OCI-LY3 (cell line): ENCODE data around the gene LSM7.

Experiments
- CTCF ChIP-seq: fragments of 200-600, 300-600 bp; sonication (generic); IDR thresholded peaks from 2 replicates; pipeline ENCODE4 v1.5.1; 2014; ENCODE audit warnings: antibody characterized with exemption, low read length, low read depth
- EZH2phosphoT487 ChIP-seq: fragments of 200-600 bp; shearing (Covaris generic); IDR thresholded peaks from 2 replicates; pipeline ENCODE4 v1.6.1; 2018; ENCODE audit warnings: antibody characterized with exemption, mixed run types, low read depth

- TF ChIP-seq CTCF = no peak
- no peak for TF ChIP-seq EZH2phosphoT487
Observed at GRCh38 chr19:2371656-2372055, 43.3 kb upstream of the LSM7 start.
